Measurements from ENCODE around the gene CDC73. TPM values are rescaled to one million over a fixed set of nuclear protein-coding genes. Genes with fewer than 3 reads are reported as not detected.

The CDC73 gene
- total and polyA plus RNA-seq, 4 donors, result 5.8 to 20.6 (median 12.6) TPM

GRCh38 chr1:193189442-193190095 is 67.7 kb downstream of the CDC73 start:
- Histone ChIP-seq H3K4me3 (ENCODE audit: low read depth in 1 of 3, low read length in 3 of 3) (no peak overlapping the region), H3K9me3 (ENCODE audit: control insufficient read depth in 4 of 4, low read length in 3 of 4) (peaks cover 0 to 5% (median 0%) of the 10 kb centered on the region in 4 donors), H3K4me1 (ENCODE audit: control insufficient read depth in 4 of 4, insufficient read depth in 4 of 4, low read length in 3 of 4) (peaks cover 0 to 21% (median 10%) of the 10 kb centered on the region in 4 donors), H3K27me3 (ENCODE audit: control insufficient read depth in 4 of 4, insufficient read depth in 4 of 4, low read length in 3 of 4) (no peaks in the 10 kb centered on the region), H3K27ac (ENCODE audit: low read depth in 1 of 2, low read length in 2 of 2) (no peak overlapping the region), H3K9ac (ENCODE audit: low read depth in 1 of 2, low read length in 2 of 2) (no peak overlapping the region), H3K36me3 (ENCODE audit: control insufficient read depth in 4 of 4, insufficient read depth in 3 of 4, low read depth in 1 of 4, low read length in 3 of 4) (peaks cover 0 to 2% (median 0%) of the 10 kb centered on the region in 4 donors)
- WGBS, result 95% methylated on average over 3 of the region's 3 CpGs
- no peak for TF ChIP-seq ZBTB33 (IDR thresholded peaks at IDR 0.05)
- no peak for TF ChIP-seq CTCF (IDR thresholded peaks at IDR 0.05; ENCODE audit: low read depth, low read length, missing input control)
- no peak for TF ChIP-seq YY1 (IDR thresholded peaks at IDR 0.05)
- no peak for TF ChIP-seq NR2F2 (IDR thresholded peaks at IDR 0.05)
- no peak for TF ChIP-seq RAD21 (IDR thresholded peaks at IDR 0.05)
- TF ChIP-seq RXRA (IDR thresholded peaks at IDR 0.05), result no peak
- TF ChIP-seq HNF4A (conservative IDR thresholded peaks at IDR 0.05), result no peak
- no peak for TF ChIP-seq FOXA1 (IDR thresholded peaks at IDR 0.05)
- no peak for TF ChIP-seq TAF1 (conservative IDR thresholded peaks at IDR 0.05)
- no peak for TF ChIP-seq HNF4G (IDR thresholded peaks at IDR 0.05)
- TF ChIP-seq REST (IDR thresholded peaks at IDR 0.05), result no peak
- no peak for TF ChIP-seq GABPA (IDR thresholded peaks at IDR 0.05 in 1 of 2, conservative IDR thresholded peaks at IDR 0.05 in 1 of 2)
- no peak for TF ChIP-seq SP1 (IDR thresholded peaks at IDR 0.05)
- TF ChIP-seq FOXA2 (IDR thresholded peaks at IDR 0.05), result no peak
- TF ChIP-seq EGR1 (IDR thresholded peaks at IDR 0.05; ENCODE audit: low read depth in 2 of 2), result no peak
- no peak for TF ChIP-seq ATF3 (IDR thresholded peaks at IDR 0.05)
- no peak for TF ChIP-seq JUND (IDR thresholded peaks at IDR 0.05)
- no peak for TF ChIP-seq MAX (IDR thresholded peaks at IDR 0.05)
- no peak for DNase-seq (ENCODE audit: low spot score)
